D721Med (cell line): Measurements from ENCODE around the gene CYBB.

ENCODE experiments used
- DNase-seq: peaks from one replicate; pipeline ENCODE4 v3.0.0; 2011; ENCODE audit warnings: low spot score; ENCODE audit not compliant: insufficient read length
- FAIRE-seq: peaks from 2 replicates; lab custom pipeline; 2011; peaks lifted over from hg19 to GRCh38; lab: Jason Lieb, UNC
- CTCF ChIP-seq: IDR thresholded peaks from 2 replicates; pipeline ENCODE4 v1.5.1; 2012; ENCODE audit warnings: mild to moderate bottlenecking, control low read depth; ENCODE audit not compliant: insufficient read depth; ENCODE audit errors: missing control alignments

The CYBB gene

GRCh38 chrX:37799936-37800335, 20.1 kb downstream of the CYBB start:
- no peak for FAIRE-seq
- TF ChIP-seq CTCF = no peak
- DNase-seq = no peak

- TF ChIP-seq CTCF = no peak
- FAIRE-seq (no peak), DNase-seq (no peak)
Measured at GRCh38 chrX:37800717-37801116, 20.9 kb downstream of the CYBB start.

- no peak for DNase-seq
- no peak for TF ChIP-seq CTCF
- no peak for FAIRE-seq
Measured at GRCh38 chrX:37802028-37802427, 22.2 kb downstream of the CYBB start.

- FAIRE-seq (no peak), DNase-seq (no peak)
- no peak for TF ChIP-seq CTCF
Measured at GRCh38 chrX:37803057-37803456, 23.2 kb downstream of the CYBB start.

- DNase-seq = no peak
- no peak for FAIRE-seq
- TF ChIP-seq CTCF = no peak
Measured at GRCh38 chrX:37809970-37810369, 30.1 kb downstream of the CYBB start.

GRCh38 chrX:37812110-37812509, 32.3 kb downstream of the CYBB start:
- no peak for TF ChIP-seq CTCF
- DNase-seq (no peak), FAIRE-seq (no peak)

GRCh38 chrX:37813570-37813969, 33.7 kb downstream of the CYBB start:
- no peak for TF ChIP-seq CTCF
- DNase-seq (no peak), FAIRE-seq (no peak)
